Tibial nerve (tissue), 4 donors: ENCODE results near the gene NDUFC1.

Experiments used
- CTCF ChIP-seq, 5 experiments: fragments of 200-600 bp in 3 of 5; fragments of 450-650 bp in 2 of 5; sonication (generic) in 3 of 5; IDR thresholded peaks; one replicate each; pipeline ENCODE4 v1.5.1; 2016 to 2019; ENCODE audit warnings: antibody characterized with exemption in 5 of 5, mild to moderate bottlenecking in 3 of 5, moderate library complexity in 2 of 5
- EP300 ChIP-seq, 2 donors: sonication (generic); formaldehyde crosslinking; IDR thresholded peaks; one replicate each; pipeline ENCODE4 v1.6.1; 2017; ENCODE audit warnings: antibody characterized with exemption in 2 of 2, mild to moderate bottlenecking in 1 of 2
- POLR2A ChIP-seq, 2 donors: fragments of 450-650 bp; IDR thresholded peaks; one replicate each; pipeline ENCODE4 v1.6.1; 2017; ENCODE audit warnings: antibody characterized with exemption in 2 of 2, mild to moderate bottlenecking in 2 of 2, moderate library complexity in 2 of 2

GRCh38 chr4:139241086-139241783 is 61.0 kb downstream of the NDUFC1 start:
- TF ChIP-seq CTCF (IDR thresholded peaks at IDR 0.05) (no peak), POLR2A (IDR thresholded peaks at IDR 0.05) (no peak), EP300 (IDR thresholded peaks at IDR 0.05) (no peak)
